Testis (tissue), 2 donors: Measurements from ENCODE around the gene TRH.

Source experiments
- POLR2A ChIP-seq: fragments of 450-650 bp; IDR thresholded peaks from one replicate; pipeline ENCODE4 v1.6.1; 2017; ENCODE audit warnings: antibody characterized with exemption, mild to moderate bottlenecking, moderate library complexity
- TF ChIP-seq, protein P1 (sequence below), 3 experiments: fragments of 450-650 bp in 2 of 3; fragments of 200-600 bp in 1 of 3; sonication (generic) in 1 of 3; IDR thresholded peaks; one replicate each; pipeline ENCODE4 v1.5.1; 2016 to 2019; ENCODE audit warnings: antibody characterized with exemption in 3 of 3, mild to moderate bottlenecking in 2 of 3, moderate library complexity in 1 of 3

GRCh38 chr3:129936757-129937156 is 37.8 kb upstream of the TRH start:
- TF ChIP-seq, protein P1, sequence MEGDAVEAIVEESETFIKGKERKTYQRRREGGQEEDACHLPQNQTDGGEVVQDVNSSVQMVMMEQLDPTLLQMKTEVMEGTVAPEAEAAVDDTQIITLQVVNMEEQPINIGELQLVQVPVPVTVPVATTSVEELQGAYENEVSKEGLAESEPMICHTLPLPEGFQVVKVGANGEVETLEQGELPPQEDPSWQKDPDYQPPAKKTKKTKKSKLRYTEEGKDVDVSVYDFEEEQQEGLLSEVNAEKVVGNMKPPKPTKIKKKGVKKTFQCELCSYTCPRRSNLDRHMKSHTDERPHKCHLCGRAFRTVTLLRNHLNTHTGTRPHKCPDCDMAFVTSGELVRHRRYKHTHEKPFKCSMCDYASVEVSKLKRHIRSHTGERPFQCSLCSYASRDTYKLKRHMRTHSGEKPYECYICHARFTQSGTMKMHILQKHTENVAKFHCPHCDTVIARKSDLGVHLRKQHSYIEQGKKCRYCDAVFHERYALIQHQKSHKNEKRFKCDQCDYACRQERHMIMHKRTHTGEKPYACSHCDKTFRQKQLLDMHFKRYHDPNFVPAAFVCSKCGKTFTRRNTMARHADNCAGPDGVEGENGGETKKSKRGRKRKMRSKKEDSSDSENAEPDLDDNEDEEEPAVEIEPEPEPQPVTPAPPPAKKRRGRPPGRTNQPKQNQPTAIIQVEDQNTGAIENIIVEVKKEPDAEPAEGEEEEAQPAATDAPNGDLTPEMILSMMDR (IDR thresholded peaks at IDR 0.05): no peak
- no peak for TF ChIP-seq POLR2A
